Progenitor cell of endocrine pancreas (in vitro differentiated cells): ENCODE measurements around the gene MAN1C1. TPM values are rescaled to one million over a fixed set of nuclear protein-coding genes. Genes with fewer than 3 reads are reported as not detected.
"Not testable (repeated sequence)": the region's sequence is repeated elsewhere in the genome, so short reads cannot be mapped to it uniquely, and the experiment has no call there.

Experiments
- DNase-seq: peaks from one replicate; pipeline ENCODE4 v3.0.0; 2021; ENCODE audit warnings: low spot score; ENCODE audit not compliant: unreplicated experiment
- H3K27ac Mint-ChIP-seq: 2 replicates; pipeline ENCODE4 v1.8.0; 2021; ENCODE audit warnings: mild to moderate bottlenecking, moderate library complexity, mixed read lengths
- H3K27me3 Mint-ChIP-seq: 2 replicates; pipeline ENCODE4 v1.8.0; 2021; ENCODE audit warnings: mixed read lengths
- H3K36me3 Mint-ChIP-seq: 2 replicates; pipeline ENCODE4 v1.8.0; 2022; ENCODE audit warnings: mixed read lengths; ENCODE audit not compliant: insufficient read depth
- H3K4me1 Mint-ChIP-seq: 2 replicates; pipeline ENCODE4 v1.8.0; 2021; ENCODE audit warnings: low read depth, mixed read lengths
- H3K4me3 Mint-ChIP-seq: 2 replicates; pipeline ENCODE4 v1.8.0; 2021; ENCODE audit warnings: low read depth, mild to moderate bottlenecking, moderate library complexity, mixed read lengths
- H3K9me3 Mint-ChIP-seq: 2 replicates; pipeline ENCODE4 v1.8.0; 2021; ENCODE audit warnings: low read depth, mixed read lengths
- CTCF ChIP-seq: fragments of 200-600 bp; sonication (generic); IDR thresholded peaks from one replicate; pipeline ENCODE4 v1.5.0; 2021; ENCODE audit warnings: antibody characterized with exemption, mild to moderate bottlenecking; ENCODE audit not compliant: unreplicated experiment
- total RNA-seq: library from RNA; stranded (reverse); gene quantifications from 2 replicates; pipeline ENCODE4 v1.2.1, GENCODE V29; 2021

Gene MAN1C1
- total RNA-seq, 1 donor from 2014 or later: 5.1 TPM

GRCh38 chr1:25692560-25692959, 76.0 kb downstream of the MAN1C1 start:
- no peak overlapping the region for H3K27ac Mint-ChIP-seq
- no peaks in the 10 kb centered on the region for H3K9me3 Mint-ChIP-seq
- no peaks in the 10 kb centered on the region for H3K36me3 Mint-ChIP-seq
- H3K4me1 Mint-ChIP-seq: peaks cover 2% of the 10 kb centered on the region
- H3K27me3 Mint-ChIP-seq: peaks cover 15% of the 10 kb centered on the region
- H3K4me3 Mint-ChIP-seq: no peak overlapping the region
- DNase-seq: peak; percentile 21
- TF ChIP-seq CTCF: peak; percentile 58

- DNase-seq: no peak
- Mint-ChIP-seq H3K36me3 (no peaks in the 10 kb centered on the region), H3K9me3 (no peaks in the 10 kb centered on the region), H3K4me3 (no peak overlapping the region), H3K4me1 (peaks cover 2% of the 10 kb centered on the region), H3K27ac (no peak overlapping the region), H3K27me3 (peaks cover 11% of the 10 kb centered on the region)
- TF ChIP-seq CTCF: no peak
Measured at GRCh38 chr1:25694167-25695007, 77.8 kb downstream of the MAN1C1 start.

- H3K4me3 Mint-ChIP-seq: no peak overlapping the region
- no peaks in the 10 kb centered on the region for H3K9me3 Mint-ChIP-seq
- H3K36me3 Mint-ChIP-seq: no peaks in the 10 kb centered on the region
- peaks cover 11% of the 10 kb centered on the region for H3K27me3 Mint-ChIP-seq
- peaks cover 11% of the 10 kb centered on the region for H3K4me1 Mint-ChIP-seq
- no peak for DNase-seq
- TF ChIP-seq CTCF: no peak
- H3K27ac Mint-ChIP-seq: no peak overlapping the region
Measured at GRCh38 chr1:25695090-25695770, 78.6 kb downstream of the MAN1C1 start.

GRCh38 chr1:25695771-25696311, 79.2 kb downstream of the MAN1C1 start:
- no peak for DNase-seq
- H3K36me3 Mint-ChIP-seq: no peaks in the 10 kb centered on the region
- TF ChIP-seq CTCF: no peak
- no peak overlapping the region for H3K27ac Mint-ChIP-seq
- H3K9me3 Mint-ChIP-seq: no peaks in the 10 kb centered on the region
- peaks cover 11% of the 10 kb centered on the region for H3K27me3 Mint-ChIP-seq
- no peak overlapping the region for H3K4me3 Mint-ChIP-seq
- H3K4me1 Mint-ChIP-seq: peaks cover 17% of the 10 kb centered on the region

- Mint-ChIP-seq H3K4me1 (peaks cover 17% of the 10 kb centered on the region), H3K27me3 (peaks cover 11% of the 10 kb centered on the region)
- not testable (repeated sequence) for H3K36me3 Mint-ChIP-seq, H3K4me3 Mint-ChIP-seq, H3K27ac Mint-ChIP-seq, H3K9me3 Mint-ChIP-seq, DNase-seq
Measured at GRCh38 chr1:25696643-25697042, 80.1 kb downstream of the MAN1C1 start.
